H1 (cell line): Measurements from ENCODE around the gene SPTBN1. TPM values are rescaled to one million over a fixed set of nuclear protein-coding genes. Genes with fewer than 3 reads are reported as not detected.

Experiments used
- CTCF ChIA-PET: fragments of 300-600 bp; sonication (Branson Sonifier 250); formaldehyde crosslinking; loops from one replicate; lab custom pipeline; 2021; ENCODE audit not compliant: partially characterized antibody; lab: Charles Lee
- POLR2A ChIA-PET: fragments of 300-600 bp; sonication (Branson Sonifier 250); formaldehyde crosslinking; loops from one replicate; lab custom pipeline; 2021; ENCODE audit warnings: inconsistent platforms; ENCODE audit not compliant: partially characterized antibody; lab: Charles Lee
- DNase-seq, 2 experiments: peaks; one replicate each; pipeline versions ENCODE4 v3.0.0 to v3.0.0-alpha.2; 2010 to 2022; ENCODE audit warnings: low spot score in 2 of 2, low read depth in 1 of 2, mixed read lengths in 1 of 2
- FAIRE-seq: peaks from 2 replicates; lab custom pipeline; 2011; peaks lifted over from hg19 to GRCh38; lab: Jason Lieb, UNC
- H2AFZ ChIP-seq: 2 replicates; pipeline ENCODE4 v1.8.1; 2012; ENCODE audit warnings: low read length, inconsistent platforms
- H2AK5ac ChIP-seq: 2 replicates; pipeline ENCODE4 v1.6.1; 2013; ENCODE audit warnings: low read depth, low read length
- H2BK120ac ChIP-seq: replicated peaks from 2 replicates; pipeline ENCODE3; 2013; ENCODE audit warnings: low read depth, low read length, inconsistent platforms
- H2BK12ac ChIP-seq: 2 replicates; pipeline ENCODE4 v1.6.1; 2013; ENCODE audit warnings: low read depth, low read length
- H2BK15ac ChIP-seq: 2 replicates; pipeline ENCODE4 v1.6.1; 2013; ENCODE audit warnings: low read length
- H2BK20ac ChIP-seq: 2 replicates; pipeline ENCODE4 v1.6.1; 2013; ENCODE audit warnings: low read length
- H2BK5ac ChIP-seq: 2 replicates; pipeline ENCODE4 v1.6.1; 2013; ENCODE audit warnings: low read depth, low read length
- H3K14ac ChIP-seq: 2 replicates; pipeline ENCODE4 v1.6.1; 2013; ENCODE audit warnings: inconsistent platforms; ENCODE audit not compliant: insufficient read length
- H3K18ac ChIP-seq: 2 replicates; pipeline ENCODE4 v1.6.1; 2013; ENCODE audit warnings: low read length; ENCODE audit errors: extremely low read depth
- H3K23ac ChIP-seq: 2 replicates; pipeline ENCODE4 v1.6.1; 2013; ENCODE audit warnings: inconsistent platforms; ENCODE audit not compliant: insufficient read length
- H3K23me2 ChIP-seq: 2 replicates; pipeline ENCODE4 v1.6.1; 2013; ENCODE audit warnings: low read depth, low read length
- H3K27ac ChIP-seq: 2 replicates; pipeline ENCODE4 v1.6.1; 2011; ENCODE audit warnings: low read depth, low read length, inconsistent platforms
- H3K27me3 ChIP-seq, 4 experiments: replicated peaks in 1 of 4; 1 replicate in 1 of 4; 2 replicates in 3 of 4; pipeline versions ENCODE4 v1.6.1 to v1.8.1; 2011 to 2013; ENCODE audit warnings: low read length in 3 of 4, mild to moderate bottlenecking in 3 of 4, inconsistent platforms in 2 of 4, mixed read lengths in 2 of 4, moderate library complexity in 1 of 4; ENCODE audit not compliant: control insufficient read depth in 3 of 4, insufficient read depth in 3 of 4; ENCODE audit errors: extremely low read depth in 1 of 4
- H3K36me3 ChIP-seq, 4 experiments: 2 replicates each; pipeline versions ENCODE4 v1.6.1 to v1.8.1; 2011 to 2013; ENCODE audit warnings: mild to moderate bottlenecking in 4 of 4, low read length in 3 of 4, moderate library complexity in 2 of 4, control low read depth in 1 of 4, inconsistent platforms in 1 of 4; ENCODE audit not compliant: insufficient read depth in 4 of 4, control insufficient read depth in 2 of 4
- H3K4ac ChIP-seq: replicated peaks from 2 replicates; pipeline ENCODE3; 2013; ENCODE audit warnings: low read length, low read depth, mixed read lengths, inconsistent platforms; ENCODE audit not compliant: insufficient read length
- H3K4me1 ChIP-seq, 4 experiments: replicated peaks in 1 of 4; 1 replicate in 1 of 4; 2 replicates in 3 of 4; pipeline versions ENCODE4 v1.6.1 to v1.8.1; 2011 to 2013; ENCODE audit warnings: low read length in 3 of 4, inconsistent platforms in 2 of 4, mixed read lengths in 1 of 4; ENCODE audit not compliant: insufficient read depth in 4 of 4, control insufficient read depth in 3 of 4
- H3K4me2 ChIP-seq, 2 experiments: 2 replicates each; pipeline versions ENCODE4 v1.6.1 to v1.8.1; 2011 to 2013; ENCODE audit warnings: low read depth in 2 of 2, low read length in 2 of 2, control low read depth in 1 of 2, inconsistent platforms in 1 of 2, mild to moderate bottlenecking in 1 of 2; ENCODE audit not compliant: insufficient read depth in 1 of 2
- H3K4me3 ChIP-seq, 4 experiments: fragments of 200-600, 300-600 bp in 1 of 4; sonication (generic), shearing (Covaris generic), sonication (Bioruptor Twin) in 1 of 4; 2 replicates each; pipeline versions ENCODE4 v1.5.1 to v1.8.1; 2011 to 2016; ENCODE audit warnings: low read length in 4 of 4, low read depth in 3 of 4, control low read depth in 2 of 4, inconsistent platforms in 2 of 4, mild to moderate bottlenecking in 2 of 4, mixed read lengths in 1 of 4, moderate library complexity in 1 of 4; ENCODE audit not compliant: insufficient read depth in 2 of 4; ENCODE audit errors: extremely low read depth in 1 of 4
- H3K56ac ChIP-seq: replicated peaks from 2 replicates; pipeline ENCODE3; 2013; ENCODE audit warnings: low read depth, mild to moderate bottlenecking, mixed read lengths, low read length, inconsistent platforms; ENCODE audit not compliant: insufficient read length
- H3K79me1 ChIP-seq: 2 replicates; pipeline ENCODE4 v1.6.1; 2013; ENCODE audit warnings: low read depth, low read length, control low read depth
- H3K79me2 ChIP-seq, 2 experiments: 2 replicates each; pipeline versions ENCODE4 v1.6.1 to v1.8.1; 2012 to 2013; ENCODE audit warnings: low read length in 2 of 2, mild to moderate bottlenecking in 2 of 2, inconsistent platforms in 1 of 2; ENCODE audit not compliant: insufficient read depth in 2 of 2, control insufficient read depth in 1 of 2
- H3K9ac ChIP-seq, 4 experiments: replicated peaks in 1 of 4; 1 replicate in 1 of 4; 2 replicates in 3 of 4; pipeline versions ENCODE4 v1.6.1 to v1.8.1; 2011 to 2013; ENCODE audit warnings: low read depth in 3 of 4, low read length in 3 of 4, control low read depth in 2 of 4, mild to moderate bottlenecking in 2 of 4, moderate library complexity in 2 of 4, inconsistent platforms in 1 of 4; ENCODE audit errors: extremely low read depth in 1 of 4
- H3K9me3 ChIP-seq, 2 experiments: 2 replicates each; pipeline versions ENCODE4 v1.6.1 to v1.8.1; 2012 to 2013; ENCODE audit warnings: mild to moderate bottlenecking in 2 of 2, moderate library complexity in 2 of 2, control low read depth in 1 of 2, inconsistent platforms in 1 of 2, low read depth in 1 of 2, low read length in 1 of 2, mixed read lengths in 1 of 2; ENCODE audit not compliant: insufficient read depth in 2 of 2
- H4K20me1 ChIP-seq, 2 experiments: replicated peaks in 1 of 2; 2 replicates each; pipeline versions ENCODE3 to v1.8.1; 2011 to 2013; ENCODE audit warnings: inconsistent platforms in 2 of 2, low read length in 2 of 2, mild to moderate bottlenecking in 1 of 2; ENCODE audit not compliant: insufficient read depth in 2 of 2, control insufficient read depth in 1 of 2
- H4K5ac ChIP-seq: 2 replicates; pipeline ENCODE4 v1.6.1; 2013; ENCODE audit warnings: low read length, low read depth, mixed read lengths, inconsistent platforms; ENCODE audit not compliant: insufficient read length
- H4K8ac ChIP-seq: 2 replicates; pipeline ENCODE4 v1.8.0; 2013; ENCODE audit warnings: mild to moderate bottlenecking, moderate library complexity, low read length, inconsistent platforms; ENCODE audit not compliant: insufficient read depth; ENCODE audit errors: extremely low read depth
- H4K91ac ChIP-seq: replicated peaks from 2 replicates; pipeline ENCODE3; 2013; ENCODE audit warnings: low read length, mixed read lengths, inconsistent platforms; ENCODE audit not compliant: insufficient read length
- CREB1 ChIP-seq: IDR thresholded peaks from 2 replicates; pipeline ENCODE4 v1.6.1; 2012; ENCODE audit warnings: inconsistent platforms
- POLR2AphosphoS5 ChIP-seq: IDR thresholded peaks from 2 replicates; pipeline ENCODE4 v1.6.1; 2011; ENCODE audit warnings: low read depth, low read length
- SP2 ChIP-seq: IDR thresholded peaks from 2 replicates; pipeline ENCODE4 v1.6.1; 2012; ENCODE audit warnings: mild to moderate bottlenecking, low read length, inconsistent platforms
- TAF7 ChIP-seq: optimal IDR thresholded peaks from 2 replicates; pipeline ENCODE3; 2011; ENCODE audit warnings: low read depth, mild to moderate bottlenecking, inconsistent platforms, low read length, moderate library complexity, borderline replicate concordance
- WGBS, 2 experiments: shearing (Covaris generic) in 1 of 2; methylation state at CpG; one replicate each; pipeline versions ENCODE4 v1.1.6 to v1.1.7; 2013 to 2015; ENCODE audit warnings: low lambda C conversion rate in 2 of 2, mixed read lengths in 2 of 2, inconsistent platforms in 1 of 2, low coverage in 1 of 2, missing lambda C conversion rate in 1 of 2; ENCODE audit not compliant: insufficient replicate concordance in 2 of 2, insufficient coverage in 1 of 2, insufficient read length in 1 of 2; ENCODE audit errors: extremely low coverage in 1 of 2, missing lambda C conversion rate in 1 of 2; 5-methylcytosine and 5-hydroxymethylcytosine counted together
- polyA plus RNA-seq, 7 experiments: library from polyadenylated mRNA; depleted of rRNA in 3 of 7; stranded (reverse) in 5 of 7; unstranded in 2 of 7; fragments of >200 nt in 5 of 7; fragments of 200-250 nt in 2 of 7; gene quantifications; 1 replicate in 5 of 7; 2 replicates in 1 of 7; 4 replicates in 1 of 7; pipeline versions ENCODE4 v1.2.1 to v1.2.3, GENCODE V29; 2011 to 2013; ENCODE audit warnings: missing spikeins in 2 of 7, mixed read lengths in 2 of 7
- total RNA-seq: library from RNA; stranded (reverse); fragmentation: NEBNext Ultra II Directional; extraction: Animal tissue kit (Norgen Biotek cat#: 25700); gene quantifications from 2 replicates; pipeline ENCODE4 v1.2.1, GENCODE V29; 2021

Gene SPTBN1
- total and polyA plus RNA-seq, 2 of the 8 experiments (the other 6 are each of a cell fraction or from before 2014, with no cell fraction given): 31.8 to 180 TPM

DNA sequence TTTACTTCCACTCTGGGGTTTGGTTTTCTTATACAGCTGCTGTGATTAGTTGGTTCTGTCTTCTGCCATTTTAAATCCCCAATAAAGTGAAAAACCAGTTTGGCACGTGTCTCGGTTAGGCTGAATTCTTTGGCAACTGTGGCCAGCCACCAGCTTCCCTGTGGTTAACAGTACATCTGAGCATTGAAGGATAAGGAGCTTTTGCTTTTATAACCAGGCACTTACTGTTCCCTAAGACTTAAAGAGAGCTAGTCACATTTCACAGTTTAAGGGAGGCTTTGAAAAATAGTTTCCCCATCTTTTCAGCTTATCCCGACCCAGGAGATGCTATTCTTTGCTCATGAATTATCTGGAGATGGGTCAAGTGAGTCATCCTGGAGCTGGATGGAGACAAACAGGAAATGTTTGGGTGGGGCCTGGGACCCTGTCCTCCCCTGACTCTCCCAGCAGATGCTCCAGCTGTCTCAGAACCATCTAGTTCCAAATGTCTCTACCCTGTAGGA, 210.1 kb downstream of the SPTBN1 start:
- 96% methylated on average over 3 of the region's 3 CpGs; no CpG with 5 or more reads in 1 of the 2 experiments for WGBS, 2 experiments
- Histone ChIP-seq H3K23me2 (no peaks in the 10 kb centered on the region), H3K56ac (no peak overlapping the region), H3K4me3 (no peak overlapping the region), H4K91ac (no peak overlapping the region), H2BK12ac (no peak overlapping the region), H3K27ac (no peak overlapping the region), H3K79me1 (no peaks in the 10 kb centered on the region), H3K9me3 (no peaks in the 10 kb centered on the region), H3K23ac (no peak overlapping the region), H2AK5ac (no peak overlapping the region), H4K20me1 (peaks cover 2% of the 10 kb centered on the region in 2 experiments), H3K36me3 (peaks cover 18 to 78% (median 53%) of the 10 kb centered on the region in 4 experiments), H3K9ac (no peak overlapping the region), H4K8ac (no peak overlapping the region), H2AFZ (no peak overlapping the region), H2BK5ac (no peak overlapping the region), H2BK120ac (no peak overlapping the region), H3K4me2 (no peak overlapping the region), H2BK15ac (no peak overlapping the region), H2BK20ac (no peak overlapping the region), H3K27me3 (no peaks in the 10 kb centered on the region), H3K79me2 (no peaks in the 10 kb centered on the region), H3K14ac (no peak overlapping the region), H3K4me1 (peaks cover 0 to 3% (median 0%) of the 10 kb centered on the region in 4 experiments; a peak in 3 of 7 replicates), H3K18ac (no peak overlapping the region), H4K5ac (no peak overlapping the region), H3K4ac (no peak overlapping the region)
- CTCF ChIA-PET: interaction anchor here (0.9 to 9.5 kb wide), 32 partner anchors 10 to 559 kb away, joined by 3 to 179 read pairs (median 6); partner anchors contain the start of gene EML6
- POLR2A ChIA-PET: no interaction called here
- DNase-seq: no peak
- TF ChIP-seq SP2 (no peak), POLR2AphosphoS5 (no peak), CREB1 (no peak), TAF7 (no peak)
- FAIRE-seq: no peak
